Naive thymus-derived CD4-positive, alpha-beta T cell (primary cell): ENCODE measurements around the gene MEIG1. TPM values are rescaled to one million over a fixed set of nuclear protein-coding genes. Genes with fewer than 3 reads are reported as not detected.

Experiments used
- ATAC-seq: fragments of 150-1000 bp; cut with Tn5 transposase; 2 replicates; pipeline ENCODE4 v1.10.0; 2021; ENCODE audit warnings: mild to moderate bottlenecking, moderate library complexity
- CTCF ChIA-PET: fragments of 350-600 bp; sonication (Branson Sonifier 250); formaldehyde crosslinking; loops from one replicate; lab custom pipeline; 2021; ENCODE audit warnings: antibody characterized with exemption; lab: Charles Lee
- POLR2A ChIA-PET: fragments of 350-600 bp; sonication (Branson Sonifier 250); formaldehyde crosslinking; loops from one replicate; lab custom pipeline; 2021; ENCODE audit warnings: antibody characterized with exemption, inconsistent platforms; lab: Charles Lee
- DNase-seq, 9 donors: peaks; one replicate each; pipeline versions ENCODE4 v3.0.0 to v3.0.0-alpha.2; 2020 to 2022; ENCODE audit warnings: mixed read lengths in 1 of 9
- H3K27ac ChIP-seq: one replicate; pipeline ENCODE4 v1.7.0; 2013; ENCODE audit warnings: mild to moderate bottlenecking, low read depth, low read length, moderate library complexity
- H3K27me3 ChIP-seq, 2 donors: one replicate each; pipeline ENCODE4 v1.7.0; 2013; ENCODE audit warnings: low read length in 2 of 2, mild to moderate bottlenecking in 2 of 2, moderate library complexity in 2 of 2; ENCODE audit not compliant: control insufficient read depth in 2 of 2, insufficient read depth in 2 of 2
- H3K36me3 ChIP-seq, 3 experiments: 1 replicate in 2 of 3; 2 replicates in 1 of 3; pipeline ENCODE4 v1.7.0; 2013; ENCODE audit warnings: low read length in 3 of 3, mild to moderate bottlenecking in 3 of 3, moderate library complexity in 1 of 3; ENCODE audit not compliant: insufficient read depth in 3 of 3, control insufficient read depth in 2 of 3
- H3K4me1 ChIP-seq, 2 donors: one replicate each; pipeline ENCODE4 v1.7.0; 2013; ENCODE audit warnings: low read length in 2 of 2, mild to moderate bottlenecking in 2 of 2, moderate library complexity in 1 of 2; ENCODE audit not compliant: control insufficient read depth in 2 of 2, insufficient read depth in 2 of 2
- H3K4me3 ChIP-seq: 2 replicates; pipeline ENCODE4 v1.7.0; 2013; ENCODE audit warnings: mild to moderate bottlenecking, low read length
- H3K9me3 ChIP-seq, 3 experiments: 1 replicate in 2 of 3; 2 replicates in 1 of 3; pipeline ENCODE4 v1.7.0; 2013; ENCODE audit warnings: low read length in 3 of 3; ENCODE audit not compliant: control insufficient read depth in 2 of 3
- H3K27ac Mint-ChIP-seq, 9 donors: one replicate each; pipeline ENCODE4 v1.8.0; 2020 to 2022; ENCODE audit warnings: mixed read lengths in 9 of 9, mild to moderate bottlenecking in 8 of 9, moderate library complexity in 5 of 9, inconsistent platforms in 2 of 9
- H3K27me3 Mint-ChIP-seq, 5 donors: one replicate each; pipeline ENCODE4 v1.8.0; 2021 to 2022; ENCODE audit warnings: mixed read lengths in 5 of 5, mild to moderate bottlenecking in 1 of 5
- H3K36me3 Mint-ChIP-seq, 5 donors: one replicate each; pipeline ENCODE4 v1.8.0; 2020 to 2022; ENCODE audit warnings: mixed read lengths in 5 of 5, mild to moderate bottlenecking in 3 of 5, inconsistent platforms in 1 of 5
- H3K4me1 Mint-ChIP-seq, 7 donors: one replicate each; pipeline ENCODE4 v1.8.0; 2020 to 2022; ENCODE audit warnings: mixed read lengths in 7 of 7, mild to moderate bottlenecking in 3 of 7, inconsistent platforms in 1 of 7
- H3K4me3 Mint-ChIP-seq, 10 donors: one replicate each; pipeline ENCODE4 v1.8.0; 2020 to 2022; ENCODE audit warnings: mild to moderate bottlenecking in 10 of 10, mixed read lengths in 10 of 10, moderate library complexity in 6 of 10, inconsistent platforms in 2 of 10
- H3K9me3 Mint-ChIP-seq, 11 donors: one replicate each; pipeline ENCODE4 v1.8.0; 2020 to 2022; ENCODE audit warnings: mixed read lengths in 11 of 11, mild to moderate bottlenecking in 4 of 11, inconsistent platforms in 1 of 11, moderate library complexity in 1 of 11
- intact Hi-C, 2 donors: fragments of 100-400 bp; cut with micrococcal nuclease; formaldehyde crosslinking; loops; one replicate each; pipeline ENCODE4 v1.15.1; 2023
- polyA plus RNA-seq, 2 donors: library from polyadenylated mRNA; unstranded; fragments of 300-500 nt; fragmentation: Illumina TruSeq; gene quantifications; one replicate each; pipeline ENCODE4 v1.2.3, GENCODE V29; 2021
- total RNA-seq, 6 experiments: library from RNA in 5 of 6; stranded (reverse) in 5 of 6; gene quantifications; 1 replicate in 5 of 6; 2 replicates in 1 of 6; pipeline ENCODE4 v1.2.3 and lab custom pipeline; 2021 to 2026

Gene MEIG1
- total RNA-seq, result 1 to 10 TPM in 2 of 5 experiments, not detected in 3; 1.2 to 1.9 TPM
- 1 to 10 TPM in 1 of 2 donors, not detected in 1; 1.3 TPM for polyA plus RNA-seq
- 0.54 reads per million for total RNA-seq (lab: John Stamatoyannopoulos, UW)

GRCh38 chr10:14959221-14960057 lies at the start of gene MEIG1:
Gene MEIG1, plus strand, starts transcription at chr10:14959388. Its CDS starts 7,081 bp downstream, at chr10:14966469.
- Mint-ChIP-seq H3K27ac (peak within 1 kb of the TSS; percentile 93 to 98 (median 96)), H3K36me3 (no peaks in the 10 kb centered on the region), H3K4me3 (peak within 1 kb of the TSS; percentile 91 to 99 (median 96)), H3K27me3 (no peaks in the 10 kb centered on the region), H3K4me1 (peaks cover 7 to 42% (median 34%) of the 10 kb centered on the region in 7 donors), H3K9me3 (peaks cover 0 to 4% (median 0%) of the 10 kb centered on the region in 11 donors)
- Histone ChIP-seq H3K27me3 (no peaks in the 10 kb centered on the region), H3K9me3 (no peaks in the 10 kb centered on the region), H3K4me1 (peaks cover 9 to 10% of the 10 kb centered on the region in 2 donors), H3K4me3 (peak within 1 kb of the TSS; percentile 97), H3K27ac (peak within 1 kb of the TSS; percentile 81), H3K36me3 (no peaks in the 10 kb centered on the region)
- DNase-seq (peak; percentile 82 to 99 (median 90)), ATAC-seq (peak; percentile 93)
- intact Hi-C loops, result loop anchor here (1.0 to 10.0 kb wide), 13 partner anchors 81 to 1855 kb away; partner anchors contain the start of genes CDNF (in 2 of the 2), HSPA14 (in 2 of the 2), MSANTD7 (in 2 of the 2) and NMT2 (in 2 of the 2)
- ChIA-PET POLR2A (interaction anchor here (0.6 to 1.3 kb wide), 10 partner anchors 10 to 1658 kb away, joined by 3 to 7 read pairs (median 4); partner anchors contain the start of genes CDNF, HSPA14 and MSANTD7), CTCF (interaction anchor here (2.7 kb wide), 1 partner anchor 13 kb away, joined by 7 read pairs; no protein-coding TSS in a partner anchor)

- POLR2A ChIA-PET, result no interaction called here
- CTCF ChIA-PET, result no interaction called here
- intact Hi-C loops, result no loop called here
- peaks cover 0 to 3% of the 10 kb centered on the region in 2 donors for H3K4me1 ChIP-seq
- peak overlapping the region in 6 of 9 donors; percentile 13 to 76 (median 50) for H3K27ac Mint-ChIP-seq
- H3K4me1 Mint-ChIP-seq, result peaks cover 3 to 35% (median 30%) of the 10 kb centered on the region in 7 donors
- H3K4me3 Mint-ChIP-seq, result no peak overlapping the region
- no peaks in the 10 kb centered on the region for H3K27me3 Mint-ChIP-seq
- no peak overlapping the region for H3K4me3 ChIP-seq
- peaks cover 0 to 16% (median 2%) of the 10 kb centered on the region in 11 donors for H3K9me3 Mint-ChIP-seq
- no peaks in the 10 kb centered on the region for H3K9me3 ChIP-seq
- DNase-seq (no peak), ATAC-seq (no peak)
- H3K27me3 ChIP-seq, result no peaks in the 10 kb centered on the region
- H3K36me3 Mint-ChIP-seq, result peaks cover 35 to 82% (median 72%) of the 10 kb centered on the region in 5 donors
- H3K27ac ChIP-seq, result no peak overlapping the region
- peaks cover 16 to 51% (median 22%) of the 10 kb centered on the region in 3 experiments for H3K36me3 ChIP-seq
Observed at GRCh38 chr10:14910953-14911352, 48.2 kb upstream of the MEIG1 start.

- ChIA-PET POLR2A (no interaction called here), CTCF (no interaction called here)
- Mint-ChIP-seq H3K36me3 (peaks cover 38 to 91% (median 78%) of the 10 kb centered on the region in 5 donors), H3K27me3 (no peaks in the 10 kb centered on the region), H3K9me3 (peaks cover 0 to 24% (median 7%) of the 10 kb centered on the region in 11 donors), H3K4me1 (peaks cover 0 to 31% (median 28%) of the 10 kb centered on the region in 7 donors), H3K4me3 (no peak overlapping the region), H3K27ac (no peak overlapping the region)
- Histone ChIP-seq H3K4me3 (no peak overlapping the region), H3K36me3 (peaks cover 19 to 55% (median 22%) of the 10 kb centered on the region in 3 experiments), H3K4me1 (no peaks in the 10 kb centered on the region), H3K27me3 (no peaks in the 10 kb centered on the region), H3K27ac (no peak overlapping the region), H3K9me3 (no peaks in the 10 kb centered on the region)
- DNase-seq, result no peak
- no peak for ATAC-seq
- intact Hi-C loops, result no loop called here
Observed at GRCh38 chr10:14911801-14912200, 47.4 kb upstream of the MEIG1 start.

DNA sequence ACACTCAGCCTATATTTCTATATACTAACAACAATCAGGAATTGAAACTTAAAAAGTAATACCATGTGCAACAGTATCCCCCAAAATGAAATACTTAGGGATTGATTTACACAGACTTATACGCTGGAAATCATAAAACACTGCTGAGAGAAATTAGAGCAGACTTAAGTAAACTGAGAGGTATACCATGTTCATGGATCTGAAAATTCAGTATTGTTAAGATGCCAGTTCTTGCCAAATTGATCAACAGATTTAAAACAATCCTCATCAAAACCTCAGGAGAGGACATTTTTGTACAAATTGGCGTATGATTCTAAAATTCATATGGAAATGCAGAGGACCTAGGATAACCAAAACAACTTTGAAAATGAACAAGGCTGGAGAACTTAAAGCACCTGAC lies 42.6 kb upstream of the MEIG1 start:
- Mint-ChIP-seq H3K27me3 (no peaks in the 10 kb centered on the region), H3K4me3 (no peak overlapping the region), H3K36me3 (peaks cover 34 to 94% (median 85%) of the 10 kb centered on the region in 5 donors), H3K9me3 (peaks cover 0 to 35% (median 15%) of the 10 kb centered on the region in 11 donors), H3K4me1 (peaks cover 1 to 29% (median 14%) of the 10 kb centered on the region in 7 donors), H3K27ac (peak overlapping the region in 2 of 9 donors; percentile 41 to 59)
- intact Hi-C loops, result no loop called here
- peaks cover 0 to 11% (median 0%) of the 10 kb centered on the region in 3 experiments for H3K9me3 ChIP-seq
- H3K4me3 ChIP-seq, result no peak overlapping the region
- peaks cover 30 to 67% (median 35%) of the 10 kb centered on the region in 3 experiments for H3K36me3 ChIP-seq
- no peaks in the 10 kb centered on the region for H3K4me1 ChIP-seq
- DNase-seq, result no peak
- POLR2A ChIA-PET, result no interaction called here
- H3K27me3 ChIP-seq, result no peaks in the 10 kb centered on the region
- no peak for ATAC-seq
- no peak overlapping the region for H3K27ac ChIP-seq
- CTCF ChIA-PET, result no interaction called here

- DNase-seq, result no peak
- H3K36me3 Mint-ChIP-seq, result peaks cover 37 to 97% (median 90%) of the 10 kb centered on the region in 5 donors
- Histone ChIP-seq H3K27ac (no peak overlapping the region), H3K27me3 (no peaks in the 10 kb centered on the region), H3K4me1 (no peaks in the 10 kb centered on the region), H3K36me3 (peaks cover 29 to 69% (median 41%) of the 10 kb centered on the region in 3 experiments), H3K4me3 (no peak overlapping the region), H3K9me3 (peaks cover 0 to 11% (median 0%) of the 10 kb centered on the region in 3 experiments)
- peaks cover 0 to 35% (median 15%) of the 10 kb centered on the region in 11 donors for H3K9me3 Mint-ChIP-seq
- CTCF ChIA-PET, result interaction anchor here (0.6 kb wide), 1 partner anchor 46 kb away, joined by 3 read pairs; no protein-coding TSS in a partner anchor
- no peak overlapping the region for H3K4me3 Mint-ChIP-seq
- peaks cover 6 to 28% (median 14%) of the 10 kb centered on the region in 7 donors for H3K4me1 Mint-ChIP-seq
- no peak for ATAC-seq
- POLR2A ChIA-PET, result no interaction called here
- intact Hi-C loops, result no loop called here
- H3K27ac Mint-ChIP-seq, result peak overlapping the region in 1 of 9 donors; percentile 38
- H3K27me3 Mint-ChIP-seq, result no peaks in the 10 kb centered on the region
Observed at GRCh38 chr10:14917827-14918226, 41.4 kb upstream of the MEIG1 start.

- no peak for DNase-seq
- intact Hi-C loops, result no loop called here
- Mint-ChIP-seq H3K9me3 (peaks cover 0 to 35% (median 15%) of the 10 kb centered on the region in 11 donors), H3K4me1 (peaks cover 6 to 24% (median 14%) of the 10 kb centered on the region in 7 donors), H3K36me3 (peaks cover 34 to 91% (median 87%) of the 10 kb centered on the region in 5 donors), H3K27ac (peak overlapping the region in 3 of 9 donors; percentile 10 to 51 (median 38)), H3K4me3 (no peak overlapping the region), H3K27me3 (no peaks in the 10 kb centered on the region)
- Histone ChIP-seq H3K9me3 (peaks cover 0 to 11% (median 0%) of the 10 kb centered on the region in 3 experiments), H3K4me1 (no peaks in the 10 kb centered on the region), H3K27ac (no peak overlapping the region), H3K36me3 (peaks cover 29 to 74% (median 43%) of the 10 kb centered on the region in 3 experiments), H3K27me3 (no peaks in the 10 kb centered on the region), H3K4me3 (no peak overlapping the region)
- CTCF ChIA-PET, result no interaction called here
- POLR2A ChIA-PET, result interaction anchor here (0.5 kb wide), 1 partner anchor 11 kb away, joined by 3 read pairs; no protein-coding TSS in a partner anchor
- no peak for ATAC-seq
Observed at GRCh38 chr10:14918964-14919363, 40.2 kb upstream of the MEIG1 start.
